HG02798 (cell line): Measurements from ENCODE around the gene DMKN.
A peak's percentile ranks its signal among the peaks of the same experiment; 100 is the strongest.
"Not testable (repeated sequence)": the region's sequence is repeated elsewhere in the genome, so short reads cannot be mapped to it uniquely, and the experiment has no call there.

ENCODE experiments used
- ATAC-seq: cut with Tn5 transposase; IDR thresholded peaks from one replicate; pipeline ENCODE4 v1.9.1; 2021; ENCODE audit warnings: mild to moderate bottlenecking; ENCODE audit not compliant: unreplicated experiment, poor library complexity

The DMKN gene

GRCh38 chr19:35470128-35470527 lies 43.3 kb downstream of the DMKN start:
- ATAC-seq: no peak

GRCh38 chr19:35468637-35469036 lies 44.8 kb downstream of the DMKN start:
- peak; percentile 82 for ATAC-seq

GRCh38 chr19:35466259-35466658 lies 47.2 kb downstream of the DMKN start:
- no peak for ATAC-seq

- not testable (repeated sequence) for ATAC-seq
Measured at GRCh38 chr19:35462956-35463355, 50.5 kb downstream of the DMKN start.

GRCh38 chr19:35462476-35462953 lies 50.9 kb downstream of the DMKN start:
- ATAC-seq: peak; percentile 54

- not testable (repeated sequence) for ATAC-seq
Measured at GRCh38 chr19:35461788-35462187, 51.7 kb downstream of the DMKN start.

- no peak for ATAC-seq
Measured at GRCh38 chr19:35461060-35461459, 52.4 kb downstream of the DMKN start.

GRCh38 chr19:35460608-35461007 lies 52.8 kb downstream of the DMKN start:
- no peak for ATAC-seq

GRCh38 chr19:35459414-35460082 lies 53.9 kb downstream of the DMKN start:
- ATAC-seq: no peak

- peak; percentile 37 for ATAC-seq
Measured at GRCh38 chr19:35458731-35459391, 54.6 kb downstream of the DMKN start.

GRCh38 chr19:35458192-35458591 lies 55.3 kb downstream of the DMKN start:
- ATAC-seq: no peak

GRCh38 chr19:35457173-35457572 lies 56.3 kb downstream of the DMKN start:
- ATAC-seq: peak; percentile 36

- ATAC-seq: no peak
Measured at GRCh38 chr19:35455616-35456201, 57.7 kb downstream of the DMKN start.

GRCh38 chr19:35454663-35455062 lies 58.8 kb downstream of the DMKN start:
- no peak for ATAC-seq

GRCh38 chr19:35451338-35452096 lies 61.9 kb downstream of the DMKN start:
- ATAC-seq: no peak

GRCh38 chr19:35449359-35450043 lies 63.9 kb downstream of the DMKN start:
- no peak for ATAC-seq

GRCh38 chr19:35447606-35448469 lies 65.6 kb downstream of the DMKN start, which contains the start of gene FFAR2:
TSS of gene FFAR2 (plus strand) at chr19:35448257. CDS start at chr19:35449715, 1,458 bp downstream.
- no peak for ATAC-seq
